ENCODE results near the gene ZNF362.
A peak's percentile ranks its signal among the peaks of the same experiment; 100 is the strongest.

The ZNF362 gene

GRCh38 chr1:33256471-33257206, at the start of gene ZNF362 (continued):
- TF ChIP-seq ZNF280D (tag by site-specific recombination; IDR thresholded peaks at IDR 0.05), result no peak
- 0 out of 2 replicates have a peak, but pooled peaks have one; percentile 15 for TF ChIP-seq ZBTB10 (tag by site-specific recombination; IDR thresholded peaks at IDR 0.05)
- TF ChIP-seq ZNF114 (tag by site-specific recombination; IDR thresholded peaks at IDR 0.05), result no peak
- no peak for TF ChIP-seq ZNF621 (tag by site-specific recombination; IDR thresholded peaks at IDR 0.05)
- no peak for TF ChIP-seq ZFP37 (tag by site-specific recombination; IDR thresholded peaks at IDR 0.05)
- TF ChIP-seq ZBTB6 (tag by site-specific recombination; IDR thresholded peaks at IDR 0.05), result no peak; the same call in 1 of the 2 replicates
- TF ChIP-seq, protein P1, sequence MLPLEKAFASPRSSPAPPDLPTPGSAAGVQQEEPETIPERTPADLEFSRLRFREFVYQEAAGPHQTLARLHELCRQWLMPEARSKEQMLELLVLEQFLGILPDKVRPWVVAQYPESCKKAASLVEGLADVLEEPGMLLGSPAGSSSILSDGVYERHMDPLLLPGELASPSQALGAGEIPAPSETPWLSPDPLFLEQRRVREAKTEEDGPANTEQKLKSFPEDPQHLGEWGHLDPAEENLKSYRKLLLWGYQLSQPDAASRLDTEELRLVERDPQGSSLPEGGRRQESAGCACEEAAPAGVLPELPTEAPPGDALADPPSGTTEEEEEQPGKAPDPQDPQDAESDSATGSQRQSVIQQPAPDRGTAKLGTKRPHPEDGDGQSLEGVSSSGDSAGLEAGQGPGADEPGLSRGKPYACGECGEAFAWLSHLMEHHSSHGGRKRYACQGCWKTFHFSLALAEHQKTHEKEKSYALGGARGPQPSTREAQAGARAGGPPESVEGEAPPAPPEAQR (tag by site-specific recombination; IDR thresholded peaks at IDR 0.05), result no peak
- TF ChIP-seq ZNF211 (tag by site-specific recombination; IDR thresholded peaks at IDR 0.05; ENCODE audit: low read depth), result no peak
- peak; percentile 33; the same call in 1 of the 2 replicates for TF ChIP-seq SP7 (tag by site-specific recombination; IDR thresholded peaks at IDR 0.05)
- TF ChIP-seq ZNF654 (tag by site-specific recombination; IDR thresholded peaks at IDR 0.05; ENCODE audit: low read depth), result no peak
- TF ChIP-seq ZNF776 (tag by site-specific recombination; IDR thresholded peaks at IDR 0.05; ENCODE audit: borderline replicate concordance), result no peak
- no peak for TF ChIP-seq ZBTB48 (tag by site-specific recombination; IDR thresholded peaks at IDR 0.05)
- peak; percentile 74 for TF ChIP-seq ZNF335 (tag by site-specific recombination; conservative IDR thresholded peaks at IDR 0.05)
- TF ChIP-seq SP2 (tag by site-specific recombination; IDR thresholded peaks at IDR 0.05), result no peak
- no peak for TF ChIP-seq ZNF221 (tag by site-specific recombination; IDR thresholded peaks at IDR 0.05; ENCODE audit: borderline replicate concordance)
- TF ChIP-seq ZNF624 (tag by site-specific recombination; IDR thresholded peaks at IDR 0.05), result no peak
- no peak for TF ChIP-seq ZNF629 (tag by site-specific recombination; IDR thresholded peaks at IDR 0.05)
- 0 out of 2 replicates have a peak, but pooled peaks have one; percentile 30 for TF ChIP-seq ZNF341 (tag by site-specific recombination; IDR thresholded peaks at IDR 0.05; ENCODE audit: low read depth)
- no peak for TF ChIP-seq ZSCAN23 (tag by site-specific recombination; IDR thresholded peaks at IDR 0.05)
- no peak for TF ChIP-seq OSR2 (tag by site-specific recombination; IDR thresholded peaks at IDR 0.05)
- TF ChIP-seq ZNF184 (tag by site-specific recombination; IDR thresholded peaks at IDR 0.05), result no peak
- peak; percentile 53 for TF ChIP-seq ZIC2 (tag by site-specific recombination; IDR thresholded peaks at IDR 0.05)
- no peak for TF ChIP-seq ZSCAN16 (tag by site-specific recombination; IDR thresholded peaks at IDR 0.05)
- TF ChIP-seq, protein P2, sequence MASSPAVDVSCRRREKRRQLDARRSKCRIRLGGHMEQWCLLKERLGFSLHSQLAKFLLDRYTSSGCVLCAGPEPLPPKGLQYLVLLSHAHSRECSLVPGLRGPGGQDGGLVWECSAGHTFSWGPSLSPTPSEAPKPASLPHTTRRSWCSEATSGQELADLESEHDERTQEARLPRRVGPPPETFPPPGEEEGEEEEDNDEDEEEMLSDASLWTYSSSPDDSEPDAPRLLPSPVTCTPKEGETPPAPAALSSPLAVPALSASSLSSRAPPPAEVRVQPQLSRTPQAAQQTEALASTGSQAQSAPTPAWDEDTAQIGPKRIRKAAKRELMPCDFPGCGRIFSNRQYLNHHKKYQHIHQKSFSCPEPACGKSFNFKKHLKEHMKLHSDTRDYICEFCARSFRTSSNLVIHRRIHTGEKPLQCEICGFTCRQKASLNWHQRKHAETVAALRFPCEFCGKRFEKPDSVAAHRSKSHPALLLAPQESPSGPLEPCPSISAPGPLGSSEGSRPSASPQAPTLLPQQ (tag by site-specific recombination; IDR thresholded peaks at IDR 0.05), result peak; percentile 70
- TF ChIP-seq ZNF76 (tag by site-specific recombination; IDR thresholded peaks at IDR 0.05; ENCODE audit: borderline replicate concordance, low read depth), result peak; percentile 70
- peak; percentile 57; the same call in 1 of the 2 replicates for TF ChIP-seq ZNF488 (tag by site-specific recombination; IDR thresholded peaks at IDR 0.05)
- no peak for TF ChIP-seq ZNF777 (tag by site-specific recombination; IDR thresholded peaks at IDR 0.05; ENCODE audit: borderline replicate concordance)
- no peak for TF ChIP-seq ZBTB1 (tag by site-specific recombination; IDR thresholded peaks at IDR 0.05)
- peak; percentile 53; the same call in 1 of the 2 replicates for TF ChIP-seq ZNF660 (tag by site-specific recombination; IDR thresholded peaks at IDR 0.05)
- TF ChIP-seq ZSCAN30 (tag by site-specific recombination; IDR thresholded peaks at IDR 0.05), result no peak

Measured in HEK293 (cell line).